HEK293 (cell line): Measurements from ENCODE around the gene GOSR2.

Source experiments
- CTCF ChIA-PET: fragments of 350-600 bp; formaldehyde crosslinking; extraction: SDS; loops from one replicate; lab custom pipeline; 2021; ENCODE audit warnings: antibody characterized with exemption; lab: Yijun Ruan, JAX
- POLR2A ChIA-PET: fragments of 300-600 bp; formaldehyde crosslinking; extraction: SDS; loops from one replicate; lab custom pipeline; 2020; ENCODE audit warnings: antibody characterized with exemption, inconsistent platforms; lab: Yijun Ruan, JAX
- H3K27ac ChIP-seq: fragments of 200-500 bp; sonication (Bioruptor generic); 2 replicates; pipeline ENCODE4 v1.5.1; 2014; ENCODE audit warnings: low read depth, low read length, control low read depth, inconsistent platforms; ENCODE audit errors: extremely low read depth
- H3K36me3 ChIP-seq, 2 experiments: fragments of 200-500 bp in 1 of 2; sonication (Bioruptor generic) in 1 of 2; 1 replicate in 1 of 2; 2 replicates in 1 of 2; pipeline ENCODE4 v1.5.1; 2014 to 2017; ENCODE audit warnings: inconsistent platforms in 2 of 2, low read length in 2 of 2; ENCODE audit not compliant: control insufficient read depth in 2 of 2, insufficient read depth in 1 of 2
- H3K4me1 ChIP-seq: fragments of 200-500 bp; sonication (Bioruptor generic); 2 replicates; pipeline ENCODE4 v1.5.1; 2014; ENCODE audit warnings: mild to moderate bottlenecking, low read length, inconsistent platforms; ENCODE audit not compliant: control insufficient read depth, insufficient read depth
- H3K4me3 ChIP-seq: 2 replicates; pipeline ENCODE4 v1.5.1; 2011; ENCODE audit warnings: low read depth, mild to moderate bottlenecking, control low read depth, low read length, moderate library complexity
- H3K9me3 ChIP-seq: fragments of 200-500 bp; sonication (Bioruptor generic); 2 replicates; pipeline ENCODE4 v1.5.1; 2014; ENCODE audit warnings: low read depth, low read length, inconsistent platforms; ENCODE audit not compliant: control insufficient read depth, insufficient read depth
- FEZF1 ChIP-seq: fragments of 450-650 bp; formaldehyde crosslinking; IDR thresholded peaks from 2 replicates; pipeline ENCODE4 v1.5.1; 2016; ENCODE audit warnings: missing biosample characterization, missing genetic modification characterization
- GLI2 ChIP-seq: fragments of 450-650 bp; formaldehyde crosslinking; IDR thresholded peaks from 2 replicates; pipeline ENCODE4; 2017; ENCODE audit warnings: missing biosample characterization, missing genetic modification characterization, low read depth, borderline replicate concordance
- KLF1 ChIP-seq: fragments of 450-650 bp; formaldehyde crosslinking; IDR thresholded peaks from 2 replicates; pipeline ENCODE4 v1.5.1; 2016; ENCODE audit warnings: missing biosample characterization, missing genetic modification characterization
- KLF17 ChIP-seq: fragments of 450-650 bp; formaldehyde crosslinking; IDR thresholded peaks from 2 replicates; pipeline ENCODE4 v1.5.1; 2016; ENCODE audit warnings: missing biosample characterization, missing genetic modification characterization
- MZF1 ChIP-seq: fragments of 450-650 bp; formaldehyde crosslinking; IDR thresholded peaks from 2 replicates; pipeline ENCODE4 v1.5.1; 2017; ENCODE audit warnings: missing biosample characterization, missing genetic modification characterization, borderline replicate concordance
- REPIN1 ChIP-seq: fragments of 450-650 bp; formaldehyde crosslinking; IDR thresholded peaks from 2 replicates; pipeline ENCODE4 v1.5.1; 2017; ENCODE audit warnings: missing biosample characterization, missing genetic modification characterization, low read depth
- SP3 ChIP-seq: fragments of 450-650 bp; formaldehyde crosslinking; IDR thresholded peaks from 2 replicates; pipeline ENCODE4 v1.5.1; 2016; ENCODE audit warnings: missing biosample characterization, missing genetic modification characterization
- ZBTB21 ChIP-seq: fragments of 450-650 bp; formaldehyde crosslinking; IDR thresholded peaks from 2 replicates; pipeline ENCODE4 v1.5.1; 2017; ENCODE audit warnings: missing biosample characterization, missing genetic modification characterization
- ZBTB26 ChIP-seq: fragments of 450-650 bp; formaldehyde crosslinking; optimal IDR thresholded peaks from 2 replicates; pipeline ENCODE3; 2016; ENCODE audit warnings: missing biosample characterization, mild to moderate bottlenecking, missing genetic modification characterization
- ZFP41 ChIP-seq: fragments of 450-650 bp; formaldehyde crosslinking; IDR thresholded peaks from 2 replicates; pipeline ENCODE4 v1.5.1; 2016; ENCODE audit warnings: missing biosample characterization, missing genetic modification characterization, borderline replicate concordance
- ZNF18 ChIP-seq: fragments of 450-650 bp; formaldehyde crosslinking; IDR thresholded peaks from 2 replicates; pipeline ENCODE4 v1.5.1; 2016; ENCODE audit warnings: missing biosample characterization, missing genetic modification characterization
- ZNF280C ChIP-seq: fragments of 450-650 bp; formaldehyde crosslinking; IDR thresholded peaks from 2 replicates; pipeline ENCODE4 v1.5.1; 2016; ENCODE audit warnings: missing biosample characterization, missing genetic modification characterization
- ZNF335 ChIP-seq: fragments of 450-650 bp; formaldehyde crosslinking; conservative IDR thresholded peaks from 2 replicates; pipeline ENCODE4 v1.5.1; 2016; ENCODE audit warnings: missing biosample characterization, missing genetic modification characterization
- ZNF37A ChIP-seq: fragments of 450-650 bp; IDR thresholded peaks from 2 replicates; pipeline ENCODE4 v1.5.1; 2018; ENCODE audit warnings: missing biosample characterization, missing genetic modification characterization
- ZNF398 ChIP-seq: fragments of 450-650 bp; formaldehyde crosslinking; IDR thresholded peaks from 2 replicates; pipeline ENCODE4 v1.5.1; 2017; ENCODE audit warnings: missing biosample characterization, missing genetic modification characterization
- ZNF571 ChIP-seq: fragments of 450-650 bp; formaldehyde crosslinking; IDR thresholded peaks from 2 replicates; pipeline ENCODE4 v1.5.0; 2017; ENCODE audit warnings: missing biosample characterization, missing genetic modification characterization
- ZNF621 ChIP-seq: fragments of 450-650 bp; formaldehyde crosslinking; IDR thresholded peaks from 2 replicates; pipeline ENCODE4 v1.5.1; 2017; ENCODE audit warnings: missing biosample characterization, missing genetic modification characterization
- ZNF629 ChIP-seq: fragments of 450-650 bp; formaldehyde crosslinking; IDR thresholded peaks from 2 replicates; pipeline ENCODE4 v1.5.1; 2017; ENCODE audit warnings: missing biosample characterization, missing genetic modification characterization
- ZNF645 ChIP-seq: fragments of 450-650 bp; formaldehyde crosslinking; IDR thresholded peaks from 2 replicates; pipeline ENCODE4; 2016; ENCODE audit warnings: missing biosample characterization, missing genetic modification characterization
- ZNF704 ChIP-seq: fragments of 450-650 bp; formaldehyde crosslinking; IDR thresholded peaks from 2 replicates; pipeline ENCODE4 v1.5.1; 2016; ENCODE audit warnings: missing biosample characterization, missing genetic modification characterization
- ZNF776 ChIP-seq: fragments of 450-650 bp; formaldehyde crosslinking; IDR thresholded peaks from 2 replicates; pipeline ENCODE4 v1.5.0; 2017; ENCODE audit warnings: missing biosample characterization, missing genetic modification characterization, borderline replicate concordance

Gene GOSR2

GRCh38 chr17:46930051-46930450 is 7.1 kb downstream of the GOSR2 start:
- ChIA-PET CTCF (interaction anchor here (0.7 to 6.2 kb wide), 5 partner anchors 9 to 95 kb away, joined by 3 to 54 read pairs (median 3); no protein-coding TSS in a partner anchor), POLR2A (interaction anchor here (0.7 kb wide), 1 partner anchor 606 kb away, joined by 4 read pairs; no protein-coding TSS in a partner anchor)
- H3K9me3 ChIP-seq: no peaks in the 10 kb centered on the region
- peaks cover 50 to 63% of the 10 kb centered on the region in 2 experiments for H3K36me3 ChIP-seq
- no peaks in the 10 kb centered on the region for H3K4me1 ChIP-seq
- no peak overlapping the region for H3K27ac ChIP-seq
- no peak overlapping the region for H3K4me3 ChIP-seq
- TF ChIP-seq ZNF621 (tag by site-specific recombination) (no peak), ZNF776 (no peak), REPIN1 (tag by site-specific recombination) (no peak), ZNF704 (tag by site-specific recombination) (no peak), ZFP41 (tag by site-specific recombination) (no peak), GLI2 (tag by site-specific recombination) (no peak), MZF1 (no peak)

- Histone ChIP-seq H3K36me3 (peaks cover 50 to 75% of the 10 kb centered on the region in 2 experiments), H3K9me3 (no peaks in the 10 kb centered on the region), H3K4me1 (no peaks in the 10 kb centered on the region)
- CTCF ChIA-PET: interaction anchor here (1.0 to 3.4 kb wide), 3 partner anchors 8 to 89 kb away, joined by 3 to 23 read pairs (median 4); no protein-coding TSS in a partner anchor
- POLR2A ChIA-PET: no interaction called here
- TF ChIP-seq KLF1 (no peak), ZNF645 (tag by site-specific recombination) (no peak), ZNF629 (tag by site-specific recombination) (no peak), ZNF280C (tag by site-specific recombination) (no peak), ZNF37A (tag by site-specific recombination) (no peak), SP3 (tag by site-specific recombination) (no peak)
- TF ChIP-seq, all 188 proteins: peak for 0
- H3K27ac ChIP-seq: no peak overlapping the region
- H3K4me3 ChIP-seq: no peak overlapping the region
Measured at GRCh38 chr17:46931596-46931995, 8.6 kb downstream of the GOSR2 start.

- H3K4me1 ChIP-seq: no peaks in the 10 kb centered on the region
- H3K9me3 ChIP-seq: no peaks in the 10 kb centered on the region
- no peak overlapping the region for H3K4me3 ChIP-seq
- no peak overlapping the region for H3K27ac ChIP-seq
- ChIA-PET POLR2A (no interaction called here), CTCF (interaction anchor here (0.5 to 3.0 kb wide), 2 partner anchors 10 to 94 kb away, joined by 3 to 12 read pairs; no protein-coding TSS in a partner anchor)
- peaks cover 61 to 99% of the 10 kb centered on the region in 2 experiments for H3K36me3 ChIP-seq
- no peak for TF ChIP-seq ZNF571 (tag by site-specific recombination)
- TF ChIP-seq ZNF335 (tag by site-specific recombination): no peak
- TF ChIP-seq FEZF1 (tag by site-specific recombination): no peak
- TF ChIP-seq ZNF398: no peak
- 0 out of 2 replicates have a peak, but pooled peaks have one; percentile 35 for TF ChIP-seq KLF17 (tag by site-specific recombination)
- no peak for TF ChIP-seq ZBTB21 (tag by site-specific recombination)
- TF ChIP-seq ZBTB26 (tag by site-specific recombination): no peak
- TF ChIP-seq ZNF18 (tag by site-specific recombination): no peak
Measured at GRCh38 chr17:46935658-46936266, 12.8 kb downstream of the GOSR2 start.
